HG02759 (cell line): ENCODE results near the gene HEBP1.

Source experiments
- ATAC-seq: cut with Tn5 transposase; IDR thresholded peaks from one replicate; pipeline ENCODE4 v1.9.1; 2021; ENCODE audit warnings: mild to moderate bottlenecking, moderate library complexity; ENCODE audit not compliant: unreplicated experiment

The HEBP1 gene

DNA sequence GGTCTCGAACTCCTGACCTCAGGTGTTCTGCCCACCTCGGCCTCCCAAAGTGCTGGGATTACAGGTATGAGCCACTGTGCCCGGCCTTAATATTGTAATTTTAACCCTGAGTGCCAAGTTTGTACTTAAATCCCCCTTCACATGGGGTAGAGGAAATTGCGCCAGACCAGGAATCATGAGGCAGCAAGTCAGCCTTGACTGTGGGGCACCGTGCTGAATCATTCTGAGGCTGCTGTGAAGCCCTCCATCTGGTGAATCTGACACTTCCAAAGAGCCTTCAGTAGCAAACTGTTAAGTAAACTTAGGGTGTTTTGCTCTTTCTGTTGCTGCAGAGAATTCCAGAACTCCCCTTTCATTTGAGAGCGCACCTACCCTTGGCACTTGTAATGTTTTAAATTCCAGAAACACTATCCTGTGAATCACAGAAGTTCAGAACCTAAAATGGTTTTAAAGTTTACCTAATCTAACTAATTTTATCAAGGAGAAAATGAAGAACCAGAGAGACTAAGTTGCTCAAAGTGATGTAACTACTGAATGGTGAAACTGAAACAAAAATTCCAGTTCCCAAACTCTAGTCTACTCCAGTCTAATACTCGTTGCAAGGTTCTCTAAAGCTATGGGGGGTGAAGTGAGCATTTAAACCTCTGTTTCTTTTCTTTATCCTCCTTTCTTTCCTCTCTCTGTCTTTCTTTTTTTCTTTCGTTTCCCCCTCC, 7.5 kb downstream of the HEBP1 start:
- ATAC-seq = no peak

DNA sequence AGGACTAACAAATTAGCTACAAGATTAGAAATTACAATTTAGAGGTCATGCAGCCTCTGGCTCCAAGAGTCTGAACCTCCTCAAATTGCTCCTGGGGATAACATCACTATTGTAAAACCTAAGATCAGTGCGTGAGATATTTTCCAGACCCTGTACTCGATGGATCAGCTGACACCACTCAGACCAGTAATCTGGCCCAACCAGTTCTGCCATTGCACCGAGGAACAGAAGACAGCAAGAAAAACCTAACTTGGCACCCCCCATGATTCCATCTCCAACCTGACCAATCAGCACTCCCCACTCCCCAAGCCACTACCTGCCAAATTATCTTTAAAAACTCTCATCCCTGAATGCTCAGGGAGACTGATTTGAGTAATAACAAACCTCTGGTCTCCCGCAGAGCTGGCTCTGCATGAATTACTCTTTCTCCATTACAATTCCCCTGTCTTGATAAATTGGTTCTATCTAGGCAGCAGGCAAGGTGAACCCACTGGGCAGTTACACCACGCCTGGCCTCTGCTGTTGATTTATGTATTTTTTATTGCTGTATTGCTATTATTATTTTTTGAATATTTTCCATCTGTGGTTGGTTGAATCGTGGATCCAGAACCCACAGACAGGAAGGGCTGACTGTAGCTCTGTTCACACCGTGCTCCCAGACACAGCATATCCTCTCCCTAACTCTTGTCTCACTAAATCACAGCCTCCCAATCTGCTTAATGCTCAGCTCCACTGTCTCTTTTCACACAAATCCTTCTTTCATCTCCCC, 9.2 kb downstream of the HEBP1 start:
- ATAC-seq = no peak

DNA sequence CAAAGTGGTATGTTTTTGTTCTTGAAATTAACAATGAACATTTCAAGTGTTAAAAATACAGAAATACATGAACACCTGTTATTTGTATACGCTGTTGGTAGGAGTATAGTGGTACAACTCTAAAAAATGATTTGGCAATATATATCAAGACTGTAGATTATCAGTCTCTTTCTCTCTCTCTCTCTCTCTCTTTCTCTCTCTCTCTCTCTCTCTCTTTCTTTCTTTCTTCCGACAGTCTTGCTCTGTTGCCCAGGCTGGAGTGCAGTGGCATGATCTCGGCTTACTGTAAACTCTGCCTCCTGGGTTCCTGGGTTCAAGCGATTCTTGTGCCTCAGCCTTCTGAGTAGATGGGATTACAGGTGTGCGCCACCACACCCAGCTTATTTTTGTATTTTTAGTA, 12.6 kb downstream of the HEBP1 start:
- ATAC-seq = no peak

DNA sequence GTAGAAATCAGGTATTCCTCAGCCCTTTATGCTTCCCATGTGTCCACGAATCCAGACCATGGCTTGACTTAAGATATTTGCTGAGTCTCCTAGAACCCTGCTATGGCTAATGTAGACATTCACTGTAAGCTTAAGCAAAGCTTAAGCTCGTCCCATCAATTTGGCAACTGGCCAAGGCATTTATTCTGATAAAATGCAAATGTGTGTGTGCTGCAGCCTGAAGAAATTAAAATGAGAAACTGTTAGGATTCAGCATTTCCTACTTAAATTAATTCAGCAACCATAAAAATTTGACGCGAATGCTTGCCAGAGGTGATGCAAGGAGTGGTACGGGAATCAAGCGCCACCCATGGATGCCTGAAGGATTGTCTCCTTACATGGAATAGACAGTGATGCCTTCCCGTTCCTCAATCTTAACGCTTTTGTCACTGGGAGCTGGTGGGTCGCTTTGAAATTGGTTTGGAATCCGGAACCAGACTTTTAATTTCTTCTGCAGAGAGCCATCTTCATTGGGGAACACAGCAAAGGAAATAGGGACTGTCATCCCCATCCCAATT, 13.2 kb downstream of the HEBP1 start:
- no peak for ATAC-seq

DNA sequence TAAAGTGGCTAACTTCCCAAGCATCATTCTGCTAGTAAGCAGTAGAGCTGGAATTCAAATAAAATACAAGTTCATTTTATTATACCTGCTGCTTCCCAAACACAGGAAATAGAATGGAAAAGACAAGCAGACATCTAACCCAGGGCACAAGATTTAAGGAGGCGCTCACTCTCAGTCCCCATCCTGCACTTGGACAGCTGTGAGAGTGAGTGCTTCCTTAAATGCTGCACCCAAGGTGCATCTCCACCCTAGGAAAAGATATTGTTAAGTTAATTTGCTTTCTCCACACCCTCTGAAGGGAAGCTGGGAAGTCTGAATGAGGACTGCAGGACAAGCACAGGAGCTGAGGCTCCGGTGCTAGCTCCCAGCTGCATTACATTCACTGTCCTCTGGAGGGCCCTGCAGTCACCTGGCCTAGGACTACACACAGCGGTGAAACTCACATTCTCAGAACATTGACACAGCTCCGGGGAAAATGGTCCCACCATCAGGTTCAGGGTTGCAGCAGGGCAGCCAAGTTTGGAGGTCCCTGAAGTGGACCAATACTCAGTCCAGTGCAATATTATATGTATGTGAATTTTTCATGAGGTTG, 14.2 kb downstream of the HEBP1 start:
- peak; percentile 45 for ATAC-seq

DNA sequence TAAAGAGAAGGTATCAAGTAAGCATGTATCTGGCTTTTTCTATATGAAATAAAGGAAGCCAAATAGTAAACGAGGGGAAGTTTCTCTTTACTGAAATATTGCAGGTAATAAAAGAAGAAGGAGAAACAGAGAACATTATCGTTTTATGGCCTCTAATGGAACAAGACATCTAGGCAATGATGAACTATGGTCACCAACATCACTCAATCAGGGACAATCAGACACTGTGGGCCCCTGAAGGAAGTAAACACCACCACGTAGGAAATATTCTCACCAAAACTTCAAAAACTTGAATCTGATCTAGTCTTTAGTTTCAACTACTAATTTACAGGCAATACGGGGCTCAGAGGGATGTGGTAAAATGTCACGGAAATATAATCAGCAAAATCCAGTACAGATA, 15.9 kb downstream of the HEBP1 start:
- no peak for ATAC-seq

DNA sequence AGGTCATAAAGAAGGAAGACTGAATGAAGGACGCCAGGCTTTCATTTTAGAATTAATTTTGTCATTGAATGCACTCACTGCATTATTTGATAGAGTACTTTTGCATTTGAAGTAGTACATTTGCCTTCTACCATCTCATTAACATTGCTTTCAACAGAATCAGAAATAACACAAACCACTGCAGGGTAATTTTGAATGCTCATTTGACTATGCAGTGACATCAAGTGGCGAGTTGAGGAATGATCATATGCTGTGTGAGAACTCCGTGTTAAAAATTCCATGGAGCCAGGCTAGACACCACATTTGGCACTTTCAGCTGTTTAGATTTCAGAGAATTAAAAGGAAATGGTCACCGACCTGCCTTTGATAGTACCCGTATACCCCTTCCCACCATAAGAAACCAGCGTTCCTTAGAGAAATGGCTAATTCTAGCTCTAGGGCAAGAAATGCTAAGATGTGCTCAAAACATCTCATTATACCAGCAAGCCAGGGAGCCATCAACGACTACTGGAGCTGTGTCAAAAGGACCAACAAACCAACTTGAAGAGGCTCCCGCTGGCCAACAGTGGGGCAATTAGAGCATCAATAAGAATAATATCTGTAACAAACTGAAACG, 16.5 kb downstream of the HEBP1 start:
- no peak for ATAC-seq

DNA sequence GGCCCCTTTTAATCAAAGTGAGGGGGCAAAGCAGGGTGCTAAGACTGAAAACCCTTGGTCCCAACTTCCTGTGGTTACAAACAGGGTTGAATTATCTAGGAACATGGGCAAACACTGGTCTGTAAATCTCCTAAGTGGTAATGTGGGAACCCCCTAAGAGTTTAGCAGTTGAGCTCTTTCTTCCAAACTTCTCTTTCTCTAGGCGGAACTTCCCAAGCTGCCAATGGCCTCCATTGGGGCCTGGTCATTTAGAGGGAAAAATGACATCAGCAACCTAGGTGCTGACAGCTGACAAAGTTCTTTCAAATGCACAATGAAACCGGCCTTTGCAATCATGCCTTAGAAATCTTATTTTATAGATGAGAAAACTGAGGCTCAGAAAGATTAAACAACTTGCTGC, 17.7 kb downstream of the HEBP1 start:
- no peak for ATAC-seq

DNA sequence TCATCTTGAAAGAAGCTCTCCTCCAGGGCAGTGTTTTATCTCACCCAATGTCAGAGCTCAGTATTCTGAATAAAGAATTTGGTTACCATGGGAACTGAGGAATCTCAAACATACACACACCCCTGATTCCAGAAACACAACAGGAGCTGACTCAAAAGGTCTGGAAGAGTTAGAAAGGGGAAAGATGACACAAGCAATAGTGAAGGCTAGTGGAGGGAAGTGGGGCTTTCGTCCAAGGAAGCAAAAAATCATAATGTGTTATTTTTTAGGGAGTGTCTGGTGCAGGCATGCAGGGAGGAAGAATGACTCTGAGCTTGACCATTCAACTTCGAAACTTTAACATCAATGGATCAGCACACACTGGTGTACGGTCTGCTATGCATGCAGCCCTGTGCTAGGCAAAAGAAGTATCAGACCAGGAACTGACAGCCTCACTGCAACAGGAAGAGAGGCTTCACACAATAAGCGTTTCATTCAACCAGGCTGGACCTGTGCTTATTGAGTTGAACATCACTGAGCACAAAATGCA, 20.3 kb downstream of the HEBP1 start:
- no peak for ATAC-seq

DNA sequence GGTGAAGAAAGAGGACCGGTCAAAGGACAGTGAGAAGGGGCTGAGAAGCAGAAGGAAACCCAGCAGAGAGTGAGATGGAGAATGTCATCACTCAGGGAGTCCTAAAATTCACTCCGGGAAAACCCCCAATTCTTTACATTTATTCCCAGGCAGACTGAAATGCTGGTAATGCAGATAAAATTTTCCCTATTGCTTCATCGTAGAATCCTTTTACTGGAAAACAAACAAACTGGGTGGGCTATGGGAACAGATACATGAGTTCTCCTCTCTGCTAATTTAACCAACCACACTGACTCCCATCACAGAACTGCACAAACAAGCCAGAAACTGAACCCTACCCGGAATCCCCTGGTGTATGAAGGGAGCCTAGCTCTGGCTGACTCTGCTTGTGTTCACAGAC, 20.9 kb downstream of the HEBP1 start:
- no peak for ATAC-seq

DNA sequence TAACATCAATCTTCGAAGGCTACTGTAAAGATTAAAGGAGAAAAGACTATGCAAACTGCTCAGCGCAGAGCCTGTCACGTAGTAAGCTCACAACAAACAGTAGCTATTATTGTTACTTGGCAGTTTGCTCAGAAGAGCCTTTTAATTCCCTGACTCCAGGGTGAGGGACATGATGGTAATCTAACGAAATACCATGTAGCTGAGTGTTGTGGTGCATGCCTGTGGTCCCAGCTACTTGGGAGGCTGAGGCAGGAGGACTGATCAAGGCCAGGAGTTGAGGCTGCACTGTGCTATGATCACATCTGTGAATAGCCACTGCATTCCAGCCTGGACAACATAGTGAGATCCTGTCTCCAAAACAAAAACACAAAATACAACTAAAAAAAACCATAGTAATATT, 22.8 kb downstream of the HEBP1 start:
- no peak for ATAC-seq

DNA sequence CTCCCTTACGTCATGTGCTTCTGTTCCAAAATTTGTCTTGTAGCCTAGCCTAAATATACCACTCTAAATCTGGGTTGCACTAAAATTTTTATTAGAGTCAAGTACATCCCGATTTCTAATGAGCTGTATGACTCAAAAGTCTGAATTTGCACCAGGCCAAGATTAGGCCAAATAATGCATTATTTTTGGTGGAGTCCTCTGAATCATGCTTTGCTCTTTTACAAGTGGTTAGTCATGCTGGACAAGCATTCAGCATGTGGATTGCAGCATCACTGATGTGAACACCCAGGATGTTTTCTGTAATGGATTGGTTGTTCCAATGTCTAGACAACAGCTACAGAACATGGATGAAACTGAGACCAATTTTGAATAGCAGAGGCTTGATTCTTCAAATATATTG, 23.7 kb downstream of the HEBP1 start:
- ATAC-seq = no peak

DNA sequence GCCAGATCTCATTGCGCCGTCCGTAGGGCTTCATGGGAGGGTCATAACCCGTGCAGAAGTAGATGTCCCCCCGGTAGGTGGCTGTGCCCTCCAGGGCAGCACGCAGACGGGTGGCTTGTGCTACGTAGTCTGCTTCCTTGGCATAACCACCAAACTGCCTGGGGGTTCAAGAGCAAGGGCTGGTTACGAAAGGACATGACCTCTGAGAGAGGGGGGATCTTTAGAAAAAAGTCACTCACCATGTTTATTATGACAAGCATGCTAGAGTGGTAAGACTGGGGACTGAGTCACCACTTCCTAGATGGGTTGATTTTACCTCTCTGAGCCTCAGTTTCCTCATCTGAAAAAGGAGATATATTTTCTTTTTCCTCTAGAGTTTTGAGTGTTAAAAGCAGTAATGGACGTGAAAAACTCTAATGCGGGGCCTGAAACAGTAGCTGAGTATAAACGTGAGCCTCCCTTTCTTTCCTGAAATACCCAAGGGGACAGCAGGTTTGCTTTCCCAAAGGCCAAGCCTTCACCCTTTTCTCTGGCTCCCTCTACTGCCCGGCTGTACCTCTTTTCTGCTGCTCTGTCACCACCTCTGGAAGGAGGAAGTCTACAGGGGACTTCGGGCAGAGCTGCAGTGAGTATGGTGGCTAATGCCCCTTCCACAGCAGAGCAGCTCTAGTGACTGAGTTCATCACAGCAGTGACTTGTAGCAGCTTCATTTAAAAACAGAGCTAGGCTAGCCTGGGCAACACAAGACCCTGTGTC, 24.6 kb downstream of the HEBP1 start:
- ATAC-seq = no peak

DNA sequence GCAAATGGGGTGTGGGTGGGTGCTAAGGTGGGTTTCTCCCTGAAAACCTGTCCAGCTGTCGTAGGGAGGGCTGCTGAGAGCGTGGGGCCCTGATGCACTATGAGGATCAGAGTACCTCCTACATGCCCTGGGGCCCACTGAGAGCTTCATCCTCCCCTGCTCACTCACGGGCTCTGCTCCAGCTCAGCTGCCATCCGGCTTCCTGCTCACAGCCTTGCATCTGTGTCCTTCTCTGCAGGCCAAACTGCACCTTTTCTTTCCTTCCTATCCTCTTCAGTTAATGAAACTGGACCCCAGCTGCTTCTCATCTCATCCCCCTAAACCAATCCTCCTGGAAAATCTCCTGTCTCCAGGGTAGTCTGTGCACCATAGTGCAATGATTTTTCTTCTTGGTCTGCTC, 25.9 kb downstream of the HEBP1 start:
- ATAC-seq = no peak

DNA sequence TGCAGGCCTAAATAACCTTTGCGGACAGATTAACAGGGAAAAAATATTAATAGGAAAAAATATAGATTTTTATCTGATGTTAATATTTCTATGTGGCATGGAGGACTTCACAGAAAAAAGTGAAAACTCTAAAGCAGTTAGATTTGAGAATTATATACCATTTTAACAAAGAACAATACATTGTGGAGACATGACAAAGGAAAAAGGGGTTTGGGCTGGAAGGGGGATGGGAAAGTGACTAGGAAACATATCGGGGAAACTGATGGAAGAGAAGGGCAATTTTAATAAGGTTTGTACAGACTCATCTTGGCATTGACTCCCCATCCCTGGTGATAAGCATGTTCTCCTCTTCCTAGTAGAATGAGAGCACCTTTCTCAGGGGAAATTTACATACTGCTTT, 27.0 kb downstream of the HEBP1 start:
- ATAC-seq = no peak

DNA sequence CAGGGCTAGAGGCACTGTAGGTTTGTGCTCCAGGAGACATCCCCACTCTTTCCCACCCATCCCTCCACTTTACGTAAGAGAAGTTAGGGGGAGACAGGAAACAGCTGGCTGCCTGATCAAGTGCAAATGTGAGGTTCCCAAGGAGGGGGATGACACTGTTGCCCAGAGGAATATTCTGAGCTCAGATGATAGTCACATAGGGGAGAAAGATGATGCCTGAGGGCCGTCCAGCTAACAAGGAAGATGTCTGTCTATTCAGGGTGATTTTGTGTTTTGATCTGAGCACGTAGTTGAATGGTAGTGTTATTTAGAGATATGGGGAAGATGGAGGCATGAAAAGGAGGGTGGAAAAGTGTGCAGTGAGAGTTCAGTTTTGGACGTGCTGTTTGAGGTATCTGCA, 34.2 kb downstream of the HEBP1 start:
- ATAC-seq = no peak

DNA sequence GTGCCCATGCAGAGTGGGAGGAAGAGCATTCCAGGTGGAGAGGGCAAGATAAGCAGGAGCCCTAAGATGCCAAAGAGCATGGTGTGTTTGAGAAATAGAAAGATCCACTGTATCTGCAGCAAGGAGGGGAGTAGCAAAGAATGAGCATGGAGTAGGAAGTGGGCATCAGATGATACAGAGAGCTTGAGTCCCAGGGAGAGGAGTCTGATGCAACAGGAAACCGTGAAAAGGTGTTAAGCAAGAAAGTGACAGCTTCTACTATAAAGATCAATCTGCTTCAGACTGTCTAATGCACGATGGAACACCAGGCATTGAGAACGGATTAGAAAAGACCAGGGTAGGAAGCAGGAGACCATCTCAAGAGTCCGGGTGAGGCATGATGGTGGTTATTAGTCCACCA, 35.8 kb downstream of the HEBP1 start:
- no peak for ATAC-seq

DNA sequence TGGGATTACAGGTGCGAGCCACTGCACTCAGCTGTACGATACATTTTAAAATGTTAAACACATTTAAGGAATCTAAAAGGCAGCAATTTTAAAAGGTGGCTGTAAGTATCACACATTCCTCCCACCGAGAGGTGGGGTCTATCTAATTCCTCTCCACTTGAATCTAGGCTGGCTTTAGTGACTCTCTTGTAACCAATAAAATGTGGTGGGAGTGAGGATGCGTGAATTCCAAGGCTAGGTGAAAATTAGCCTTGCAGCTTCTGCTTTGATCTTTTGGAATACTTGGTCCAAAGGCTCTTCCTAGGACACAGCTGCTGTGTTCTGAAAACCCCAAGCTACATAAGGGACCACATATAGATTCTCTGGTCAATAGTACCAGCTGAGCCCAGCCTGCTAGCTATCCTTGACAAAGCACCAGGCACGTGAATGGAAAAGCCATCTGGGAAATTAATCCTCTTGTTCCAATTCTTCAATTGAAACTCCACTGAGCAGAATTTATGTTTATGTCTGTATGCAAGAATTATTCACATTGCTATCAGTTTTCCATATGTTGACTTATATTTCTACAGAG, 39.3 kb downstream of the HEBP1 start:
- ATAC-seq = no peak

DNA sequence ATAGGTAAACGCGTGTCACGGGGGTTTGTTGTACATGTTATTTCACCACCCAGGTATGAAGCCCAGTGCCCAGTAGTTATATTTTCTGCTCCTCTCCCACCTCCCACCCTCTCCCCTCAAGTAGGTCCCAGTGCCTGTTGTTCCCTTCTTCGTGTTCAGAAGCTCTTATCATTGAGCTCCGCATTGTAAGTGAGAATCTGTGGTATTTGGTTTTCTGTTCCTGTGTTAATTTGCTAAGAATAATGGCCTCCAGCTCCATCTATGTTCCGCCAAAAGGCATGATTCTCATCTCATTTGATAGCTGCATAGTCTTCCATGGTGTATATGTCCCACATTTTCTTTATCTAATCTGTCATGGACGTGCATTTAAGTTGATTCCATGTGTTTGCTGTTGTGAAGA, 41.2 kb downstream of the HEBP1 start:
- ATAC-seq = no peak
